ENCODE data around the gene MUC6. TPM values are rescaled to one million over a fixed set of nuclear protein-coding genes. Genes with fewer than 3 reads are reported as not detected.

MUC6 gene
- total and polyA plus RNA-seq, 2 of the 8 experiments (the other 6 are each of a cell fraction or from before 2014, with no cell fraction given) = not detected

DNA sequence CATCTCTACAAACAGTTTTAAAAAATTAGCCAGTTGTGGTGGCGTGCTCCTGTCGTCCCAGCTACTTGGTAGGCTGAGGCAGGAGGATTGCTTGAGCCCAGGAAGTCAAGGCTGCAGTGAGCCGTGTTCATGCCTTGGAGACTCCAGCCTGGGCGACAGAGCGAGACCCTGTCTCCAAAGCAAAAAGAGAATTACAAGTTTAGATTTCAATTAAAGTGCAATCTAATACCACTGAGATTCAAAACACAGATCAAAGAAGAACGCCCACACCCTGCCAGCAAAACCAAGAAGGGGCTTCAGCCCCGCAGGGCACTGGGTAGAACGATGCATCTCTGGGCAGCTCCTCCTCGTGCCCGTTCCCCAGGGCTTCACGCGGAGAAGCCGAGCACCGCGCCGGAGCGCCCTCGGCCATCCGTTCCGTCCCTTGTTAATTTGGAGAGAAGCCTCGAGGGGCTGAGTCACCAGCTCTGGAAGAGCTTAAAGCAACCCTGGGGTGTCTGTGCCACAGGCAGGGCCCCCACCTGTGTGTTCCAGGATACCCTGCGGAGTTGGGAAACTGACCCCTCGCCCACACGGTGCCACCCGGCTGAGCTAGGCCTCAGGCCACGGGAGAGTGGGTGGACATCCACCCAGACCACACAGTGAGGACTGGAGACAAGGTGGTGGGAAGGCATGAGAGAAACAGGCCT lies 63.9 kb downstream of the MUC6 start:
- H3K56ac ChIP-seq (replicated peaks; ENCODE audit: insufficient read length, low read depth, low read length) = no peak overlapping the region
- no peaks in the 10 kb centered on the region for H3K27me3 ChIP-seq (replicated peaks in 1 of 4; ENCODE audit: control insufficient read depth in 3 of 4, extremely low read depth in 1 of 4, insufficient read depth in 3 of 4, low read length in 3 of 4)
- peaks cover 0 to 6% of the 10 kb centered on the region in 2 experiments; a peak in 1 of 4 replicates for H3K79me2 ChIP-seq (ENCODE audit: control insufficient read depth in 1 of 2, insufficient read depth in 2 of 2, low read length in 2 of 2)
- no peak overlapping the region for H3K18ac ChIP-seq (ENCODE audit: extremely low read depth, low read length)
- no peak overlapping the region for H2BK20ac ChIP-seq (ENCODE audit: low read length)
- FAIRE-seq (no peak), DNase-seq (ENCODE audit: low read depth in 1 of 2, low spot score in 2 of 2) (no peak)
- H3K36me3 ChIP-seq (ENCODE audit: control insufficient read depth in 2 of 4, insufficient read depth in 4 of 4, low read length in 3 of 4) = peaks cover 7 to 22% (median 19%) of the 10 kb centered on the region in 4 experiments; a peak in 5 of 8 replicates
- POLR2A ChIA-PET (ENCODE audit: partially characterized antibody) = interaction anchor here (0.9 kb wide), 1 partner anchor 85 kb away, joined by 3 read pairs; no protein-coding TSS in a partner anchor
- H2BK15ac ChIP-seq (ENCODE audit: low read length) = no peak overlapping the region
- peaks cover 0 to 6% (median 1%) of the 10 kb centered on the region in 4 experiments; a peak in 2 of 7 replicates for H3K4me1 ChIP-seq (replicated peaks in 1 of 4; ENCODE audit: control insufficient read depth in 3 of 4, insufficient read depth in 4 of 4, low read length in 3 of 4)
- H3K27ac ChIP-seq (ENCODE audit: low read depth, low read length) = no peak overlapping the region
- H2AK5ac ChIP-seq (ENCODE audit: low read depth, low read length) = no peak overlapping the region
- no peak overlapping the region for H3K4me2 ChIP-seq (ENCODE audit: insufficient read depth in 1 of 2, low read depth in 2 of 2, low read length in 2 of 2)
- no peak overlapping the region for H2BK12ac ChIP-seq (ENCODE audit: low read depth, low read length)
- no peak overlapping the region for H3K23ac ChIP-seq (ENCODE audit: insufficient read length)
- H3K4me3 ChIP-seq (ENCODE audit: extremely low read depth in 1 of 4, insufficient read depth in 2 of 4, low read depth in 3 of 4, low read length in 4 of 4) = no peak overlapping the region
- no peak overlapping the region for H4K91ac ChIP-seq (replicated peaks; ENCODE audit: insufficient read length, low read length)
- H3K14ac ChIP-seq (ENCODE audit: insufficient read length) = no peak overlapping the region
- TF ChIP-seq CREB1 (IDR thresholded peaks at IDR 0.05) (no peak), CHD1 (IDR thresholded peaks at IDR 0.05; ENCODE audit: low read depth, low read length) (no peak)
- H3K9ac ChIP-seq (replicated peaks in 1 of 4; ENCODE audit: extremely low read depth in 1 of 4, low read depth in 3 of 4, low read length in 3 of 4) = no peak overlapping the region
- peaks cover 0 to 13% of the 10 kb centered on the region in 2 experiments for H4K20me1 ChIP-seq (replicated peaks in 1 of 2; ENCODE audit: control insufficient read depth in 1 of 2, insufficient read depth in 2 of 2, low read length in 2 of 2)
- H4K5ac ChIP-seq (ENCODE audit: insufficient read length, low read depth, low read length) = no peak overlapping the region
- no peak overlapping the region for H4K8ac ChIP-seq (ENCODE audit: extremely low read depth, insufficient read depth, low read length)
- H2AFZ ChIP-seq (ENCODE audit: low read length) = no peak overlapping the region
- H3K79me1 ChIP-seq (ENCODE audit: low read depth, low read length) = peaks cover 15% of the 10 kb centered on the region
- no peaks in the 10 kb centered on the region for H3K23me2 ChIP-seq (ENCODE audit: low read depth, low read length)
- H2BK5ac ChIP-seq (ENCODE audit: low read depth, low read length) = no peak overlapping the region
- no peak overlapping the region for H3K4ac ChIP-seq (replicated peaks; ENCODE audit: insufficient read length, low read depth, low read length)
- no peak overlapping the region for H2BK120ac ChIP-seq (replicated peaks; ENCODE audit: low read depth, low read length)
- CTCF ChIA-PET (ENCODE audit: partially characterized antibody) = interaction anchor here (0.6 to 3.0 kb wide), 5 partner anchors 13 to 197 kb away, joined by 3 to 9 read pairs (median 4); no protein-coding TSS in a partner anchor
- 96% methylated on average over 26 of the region's 26 CpGs; no CpG with 5 or more reads in 1 of the 2 experiments for WGBS, 2 experiments (ENCODE audit: extremely low coverage in 1 of 2, insufficient coverage in 1 of 2, insufficient read length in 1 of 2, insufficient replicate concordance in 2 of 2, low coverage in 1 of 2, low lambda C conversion rate in 2 of 2, missing lambda C conversion rate in 1 of 2)
- no peaks in the 10 kb centered on the region for H3K9me3 ChIP-seq (ENCODE audit: insufficient read depth in 2 of 2, low read depth in 1 of 2, low read length in 1 of 2)

Measured in H1 (cell line).